Skin of body (tissue), 3 donors: ENCODE results near the gene SGCB. TPM values are rescaled to one million over a fixed set of nuclear protein-coding genes. Genes with fewer than 3 reads are reported as not detected.

Experiments
- DNase-seq: peaks from one replicate; lab custom pipeline; 2025; lab: John Stamatoyannopoulos, UW
- small RNA-seq: library from RNA; depleted of rRNA; stranded (forward); fragments of <200 nt; gene quantifications from one replicate; pipeline ENCODE3, GENCODE V24; 2014; ENCODE audit warnings: low replicate concordance
- total RNA-seq: library from RNA; depleted of rRNA; stranded (reverse); fragments of >200 nt; gene quantifications from one replicate; pipeline ENCODE4 v1.2.3, GENCODE V29; 2014

SGCB gene
- total RNA-seq, 1 donor from 2014 or later = 40.1 TPM

GRCh38 chr4:52019936-52020657 lies 18.0 kb downstream of the SGCB start, which contains the start of gene LRRC66:
TSS of gene LRRC66 (minus strand) at chr4:52020363. CDS start at chr4:52017613, 2,750 bp downstream.
- DNase-seq = no peak

- no peak for DNase-seq
These were observed 20.3 kb downstream of the SGCB start for GRCh38 chr4:52017814-52018213.

GRCh38 chr4:52016981-52017380 lies 21.1 kb downstream of the SGCB start:
- DNase-seq = no peak

- no peak for DNase-seq
These were observed 22.7 kb downstream of the SGCB start for GRCh38 chr4:52015366-52015765.

GRCh38 chr4:52014903-52015302 lies 23.2 kb downstream of the SGCB start:
- DNase-seq = no peak

- no peak for DNase-seq
These were observed 25.4 kb downstream of the SGCB start for GRCh38 chr4:52012651-52013050.

- no peak for DNase-seq
These were observed 27.1 kb downstream of the SGCB start for GRCh38 chr4:52010986-52011385.

GRCh38 chr4:52006887-52007286 lies 31.2 kb downstream of the SGCB start:
- DNase-seq = no peak

- no peak for DNase-seq
These were observed 32.4 kb downstream of the SGCB start for GRCh38 chr4:52005604-52006273.

- no peak for DNase-seq
These were observed 33.7 kb downstream of the SGCB start for GRCh38 chr4:52004414-52004813.

- no peak for DNase-seq
These were observed 36.5 kb downstream of the SGCB start for GRCh38 chr4:52001616-52002015.

- DNase-seq = no peak
These were observed 38.8 kb downstream of the SGCB start for GRCh38 chr4:51999250-51999649.

GRCh38 chr4:51998837-51999236 lies 39.3 kb downstream of the SGCB start:
- no peak for DNase-seq

- no peak for DNase-seq
These were observed 40.5 kb downstream of the SGCB start for GRCh38 chr4:51997647-51998046.

GRCh38 chr4:51995647-51996220 lies 42.4 kb downstream of the SGCB start:
- no peak for DNase-seq

Small RNA genes lying within 50 kb of the gene (small RNA-seq; reads per million reads assigned to genes)
- gene AC104784.1 = not detected

Other genes with a start within 250 kb of the SGCB start
- gene DCUN1D4, start 195.1 kb downstream of the SGCB start, total RNA-seq = 31.9 TPM
- gene LRRC66, start 17.9 kb downstream of the SGCB start, total RNA-seq = 0.20 TPM
- 5.7 TPM for gene SPATA18, start 13.0 kb upstream of the SGCB start, total RNA-seq